Tibial nerve (tissue), 4 donors: ENCODE results near the gene SPG11. TPM values are rescaled to one million over a fixed set of nuclear protein-coding genes. Genes with fewer than 3 reads are reported as not detected.

ENCODE experiments used
- DNase-seq, 2 donors: peaks; one replicate each; pipeline ENCODE4 v3.0.0-alpha.2; 2019; ENCODE audit warnings: low spot score in 2 of 2
- H3K27ac ChIP-seq, 4 donors: fragments of 200-600 bp; sonication (generic) in 3 of 4; one replicate each; pipeline ENCODE4 v1.5.1; 2017 to 2019; ENCODE audit warnings: mild to moderate bottlenecking in 1 of 4
- H3K27me3 ChIP-seq, 2 donors: fragments of 200-600 bp; sonication (generic) in 1 of 2; one replicate each; pipeline versions ENCODE4 v1.5.1 to v1.6.0; 2017 to 2019
- H3K36me3 ChIP-seq, 3 donors: fragments of 200-600 bp; sonication (generic); one replicate each; pipeline ENCODE4 v1.5.1; 2018 to 2019
- H3K4me1 ChIP-seq, 4 donors: fragments of 200-600 bp; sonication (generic) in 3 of 4; one replicate each; pipeline ENCODE4 v1.5.1; 2017 to 2019
- H3K4me3 ChIP-seq, 4 donors: fragments of 200-600 bp; sonication (generic) in 3 of 4; one replicate each; pipeline ENCODE4 v1.5.1; 2017 to 2019; ENCODE audit warnings: mild to moderate bottlenecking in 1 of 4, moderate library complexity in 1 of 4
- H3K9me3 ChIP-seq, 4 donors: fragments of 200-600 bp; sonication (generic) in 3 of 4; one replicate each; pipeline ENCODE4 v1.5.1; 2017 to 2019
- CTCF ChIP-seq, 5 experiments: fragments of 200-600 bp in 3 of 5; fragments of 450-650 bp in 2 of 5; sonication (generic) in 3 of 5; IDR thresholded peaks; one replicate each; pipeline ENCODE4 v1.5.1; 2016 to 2019; ENCODE audit warnings: antibody characterized with exemption in 5 of 5, mild to moderate bottlenecking in 3 of 5, moderate library complexity in 2 of 5
- EP300 ChIP-seq, 2 donors: sonication (generic); formaldehyde crosslinking; IDR thresholded peaks; one replicate each; pipeline ENCODE4 v1.6.1; 2017; ENCODE audit warnings: antibody characterized with exemption in 2 of 2, mild to moderate bottlenecking in 1 of 2
- POLR2A ChIP-seq, 2 donors: fragments of 450-650 bp; IDR thresholded peaks; one replicate each; pipeline ENCODE4 v1.6.1; 2017; ENCODE audit warnings: antibody characterized with exemption in 2 of 2, mild to moderate bottlenecking in 2 of 2, moderate library complexity in 2 of 2
- WGBS, 2 donors: methylation state at CpG; one replicate each; pipeline ENCODE4 v1.1.5; 2018; 5-methylcytosine and 5-hydroxymethylcytosine counted together
- total RNA-seq, 4 donors: library from RNA; depleted of rRNA; stranded (reverse); fragments of >200 nt; gene quantifications; one replicate each; pipeline ENCODE4 v1.1.0, GENCODE V29; 2016

Gene SPG11
- total RNA-seq, 4 donors from 2014 or later: 65.5 to 157 (median 96.2) TPM

GRCh38 chr15:44661576-44661975, 1.9 kb downstream of the SPG11 start:
- H3K36me3 ChIP-seq: peaks cover 0 to 40% (median 16%) of the 10 kb centered on the region in 3 donors
- no peak for DNase-seq
- H3K4me1 ChIP-seq: peaks cover 0 to 36% (median 16%) of the 10 kb centered on the region in 4 donors
- H3K27me3 ChIP-seq: no peaks in the 10 kb centered on the region
- no peak for TF ChIP-seq POLR2A (IDR thresholded peaks at IDR 0.05)
- no peak for TF ChIP-seq EP300 (IDR thresholded peaks at IDR 0.05)
- no peak for TF ChIP-seq CTCF (IDR thresholded peaks at IDR 0.05)
- H3K9me3 ChIP-seq: no peaks in the 10 kb centered on the region
- no peak overlapping the region for H3K4me3 ChIP-seq
- H3K27ac ChIP-seq: peak overlapping the region in 3 of 4 donors; percentile 7 to 99 (median 93)

- peaks cover 0 to 65% (median 16%) of the 10 kb centered on the region in 3 donors for H3K36me3 ChIP-seq
Observed at GRCh38 chr15:44659056-44659455, 4.4 kb downstream of the SPG11 start.

GRCh38 chr15:44657378-44657777, 6.1 kb downstream of the SPG11 start:
- TF ChIP-seq EP300 (IDR thresholded peaks at IDR 0.05) (no peak), POLR2A (IDR thresholded peaks at IDR 0.05) (no peak), CTCF (IDR thresholded peaks at IDR 0.05) (no peak)
- H3K27me3 ChIP-seq: no peaks in the 10 kb centered on the region
- H3K4me1 ChIP-seq: peaks cover 0 to 25% (median 14%) of the 10 kb centered on the region in 4 donors
- H3K36me3 ChIP-seq: peaks cover 0 to 82% (median 16%) of the 10 kb centered on the region in 3 donors
- no peak overlapping the region for H3K4me3 ChIP-seq
- no peaks in the 10 kb centered on the region for H3K9me3 ChIP-seq
- DNase-seq: no peak
- no peak overlapping the region for H3K27ac ChIP-seq

More at GRCh38 chr15:44659056-44659455, 4.4 kb downstream of the SPG11 start:
- no peaks in the 10 kb centered on the region for H3K27me3 ChIP-seq
- 92 to 95% methylated on average over 3 of the region's 3 CpGs for WGBS, 2 donors
- TF ChIP-seq POLR2A (IDR thresholded peaks at IDR 0.05) (no peak), CTCF (IDR thresholded peaks at IDR 0.05) (no peak), EP300 (IDR thresholded peaks at IDR 0.05) (no peak)
- H3K27ac ChIP-seq: no peak overlapping the region
- peaks cover 0 to 33% (median 16%) of the 10 kb centered on the region in 4 donors for H3K4me1 ChIP-seq
- no peaks in the 10 kb centered on the region for H3K9me3 ChIP-seq
- DNase-seq: no peak
- H3K4me3 ChIP-seq: no peak overlapping the region

GRCh38 chr15:44656913-44657312, 6.5 kb downstream of the SPG11 start:
- no peak for TF ChIP-seq EP300 (IDR thresholded peaks at IDR 0.05)
- no peak for TF ChIP-seq CTCF (IDR thresholded peaks at IDR 0.05)
- no peak for TF ChIP-seq POLR2A (IDR thresholded peaks at IDR 0.05)
- peaks cover 0 to 86% (median 20%) of the 10 kb centered on the region in 3 donors for H3K36me3 ChIP-seq
- H3K9me3 ChIP-seq: no peaks in the 10 kb centered on the region
- no peak overlapping the region for H3K4me3 ChIP-seq
- H3K27ac ChIP-seq: no peak overlapping the region
- no peaks in the 10 kb centered on the region for H3K27me3 ChIP-seq
- DNase-seq: no peak
- peaks cover 0 to 20% (median 9%) of the 10 kb centered on the region in 4 donors for H3K4me1 ChIP-seq
- 92 to 93% methylated on average over 3 of the region's 3 CpGs for WGBS, 2 donors

- peaks cover 0 to 93% (median 20%) of the 10 kb centered on the region in 3 donors for H3K36me3 ChIP-seq
- no peaks in the 10 kb centered on the region for H3K9me3 ChIP-seq
- H3K27ac ChIP-seq: no peak overlapping the region
- WGBS, 2 donors: 84 to 94% methylated on average over 1 of the region's 1 CpG
- TF ChIP-seq EP300 (IDR thresholded peaks at IDR 0.05) (no peak), CTCF (IDR thresholded peaks at IDR 0.05) (no peak), POLR2A (IDR thresholded peaks at IDR 0.05) (no peak)
- H3K4me3 ChIP-seq: no peak overlapping the region
- no peaks in the 10 kb centered on the region for H3K27me3 ChIP-seq
- DNase-seq: no peak
- peaks cover 0 to 14% (median 3%) of the 10 kb centered on the region in 4 donors for H3K4me1 ChIP-seq
Observed at GRCh38 chr15:44656298-44656697, 7.2 kb downstream of the SPG11 start.
